Type B pancreatic cell (in vitro differentiated cells): ENCODE results near the gene MAGEA9B. TPM values are rescaled to one million over a fixed set of nuclear protein-coding genes. Genes with fewer than 3 reads are reported as not detected.
"Not testable (repeated sequence)": the region's sequence is repeated elsewhere in the genome, so short reads cannot be mapped to it uniquely, and the experiment has no call there.

Experiments
- DNase-seq: peaks from one replicate; pipeline ENCODE4 v3.0.0; 2021; ENCODE audit warnings: mixed read lengths; ENCODE audit not compliant: unreplicated experiment; ENCODE audit errors: extremely low spot score
- H3K27ac Mint-ChIP-seq: 2 replicates; pipeline ENCODE4 v1.8.0; 2021; ENCODE audit warnings: mild to moderate bottlenecking, mixed read lengths
- H3K27me3 Mint-ChIP-seq: 2 replicates; pipeline ENCODE4 v1.8.0; 2021; ENCODE audit warnings: mixed read lengths
- H3K36me3 Mint-ChIP-seq: 2 replicates; pipeline ENCODE4 v1.8.0; 2021; ENCODE audit warnings: mixed read lengths
- H3K4me1 Mint-ChIP-seq: one replicate; pipeline ENCODE4 v1.8.0; 2021; ENCODE audit warnings: mixed read lengths; ENCODE audit not compliant: unreplicated experiment
- H3K4me3 Mint-ChIP-seq: 2 replicates; pipeline ENCODE4 v1.8.0; 2021; ENCODE audit warnings: mild to moderate bottlenecking, mixed read lengths
- H3K9me3 Mint-ChIP-seq: 2 replicates; pipeline ENCODE4 v1.8.0; 2021; ENCODE audit warnings: mixed read lengths
- long read RNA-seq: library from polyadenylated mRNA; unstranded; transcript quantifications from one replicate; pipeline ENCODE4 v2.0.0, GENCODE V29; 2020
- total RNA-seq: library from RNA; stranded (reverse); gene quantifications from 2 replicates; pipeline ENCODE4 v1.2.1, GENCODE V29; 2021; ENCODE audit warnings: low replicate concordance
- TF ChIP-seq, protein P1 (sequence below): fragments of 200-600 bp; sonication (generic); conservative IDR thresholded peaks from 2 replicates; pipeline ENCODE4 v1.5.0; 2021; ENCODE audit warnings: antibody characterized with exemption, mild to moderate bottlenecking

MAGEA9B gene, protein sequence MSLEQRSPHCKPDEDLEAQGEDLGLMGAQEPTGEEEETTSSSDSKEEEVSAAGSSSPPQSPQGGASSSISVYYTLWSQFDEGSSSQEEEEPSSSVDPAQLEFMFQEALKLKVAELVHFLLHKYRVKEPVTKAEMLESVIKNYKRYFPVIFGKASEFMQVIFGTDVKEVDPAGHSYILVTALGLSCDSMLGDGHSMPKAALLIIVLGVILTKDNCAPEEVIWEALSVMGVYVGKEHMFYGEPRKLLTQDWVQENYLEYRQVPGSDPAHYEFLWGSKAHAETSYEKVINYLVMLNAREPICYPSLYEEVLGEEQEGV
- not detected in 2 replicates for total RNA-seq
- long read RNA-seq = 0 reads

DNA sequence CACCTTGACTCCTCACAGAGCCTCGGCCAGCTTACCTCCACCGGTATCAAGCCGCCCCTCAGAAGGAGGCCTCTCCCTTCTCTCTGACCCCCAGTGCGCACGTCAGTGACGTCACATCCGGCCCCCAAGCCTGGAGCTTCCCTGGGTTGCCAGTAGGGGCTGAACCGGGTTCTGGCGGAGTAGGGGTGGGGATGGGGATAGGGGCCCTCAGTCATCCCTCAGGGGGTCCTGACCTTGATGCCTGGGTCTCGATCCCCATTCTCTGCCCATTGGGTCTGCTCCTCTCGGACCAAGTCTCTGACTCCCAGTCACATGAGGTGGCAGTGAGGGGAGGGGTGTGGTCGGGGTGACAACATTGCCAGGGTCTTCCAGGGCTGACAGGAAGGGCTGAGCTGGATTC, at the start of gene MAGEA9B:
Gene MAGEA9B, minus strand, starts transcription at position 101 of the 400 bp plus-strand sequence. CDS start 4,280 bp downstream, outside the sequence.
- H3K9me3 Mint-ChIP-seq, H3K27ac Mint-ChIP-seq, DNase-seq, H3K36me3 Mint-ChIP-seq, H3K4me1 Mint-ChIP-seq, H3K27me3 Mint-ChIP-seq, H3K4me3 Mint-ChIP-seq: not testable (repeated sequence)

DNA sequence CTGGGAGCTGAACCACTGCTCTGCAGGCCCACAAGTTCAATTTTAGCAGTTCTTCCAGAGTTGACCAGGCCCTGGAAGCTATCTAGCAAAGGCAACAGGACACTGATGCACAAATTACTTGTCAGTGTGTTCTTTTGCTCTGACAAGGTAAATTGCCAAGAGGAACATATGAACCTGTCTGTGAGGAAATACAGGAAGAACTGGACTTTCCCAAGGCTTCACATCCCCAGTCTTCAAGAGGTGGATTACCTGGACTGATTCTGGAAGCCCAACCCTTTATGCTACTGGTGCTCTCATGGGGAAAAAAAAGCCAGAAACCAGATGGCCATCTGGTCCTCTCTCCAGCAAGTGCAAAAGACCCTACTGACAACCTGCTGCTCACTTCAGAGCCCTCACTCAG, 46.3 kb upstream of the MAGEA9B start:
- peaks cover 3% of the 10 kb centered on the region for H3K27me3 Mint-ChIP-seq
- H3K9me3 Mint-ChIP-seq = peaks cover 5% of the 10 kb centered on the region
- H3K4me3 Mint-ChIP-seq = no peak overlapping the region
- no peaks in the 10 kb centered on the region for H3K36me3 Mint-ChIP-seq
- DNase-seq = no peak
- H3K27ac Mint-ChIP-seq = no peak overlapping the region
- H3K4me1 Mint-ChIP-seq = peaks cover 11% of the 10 kb centered on the region
- TF ChIP-seq, protein P1, sequence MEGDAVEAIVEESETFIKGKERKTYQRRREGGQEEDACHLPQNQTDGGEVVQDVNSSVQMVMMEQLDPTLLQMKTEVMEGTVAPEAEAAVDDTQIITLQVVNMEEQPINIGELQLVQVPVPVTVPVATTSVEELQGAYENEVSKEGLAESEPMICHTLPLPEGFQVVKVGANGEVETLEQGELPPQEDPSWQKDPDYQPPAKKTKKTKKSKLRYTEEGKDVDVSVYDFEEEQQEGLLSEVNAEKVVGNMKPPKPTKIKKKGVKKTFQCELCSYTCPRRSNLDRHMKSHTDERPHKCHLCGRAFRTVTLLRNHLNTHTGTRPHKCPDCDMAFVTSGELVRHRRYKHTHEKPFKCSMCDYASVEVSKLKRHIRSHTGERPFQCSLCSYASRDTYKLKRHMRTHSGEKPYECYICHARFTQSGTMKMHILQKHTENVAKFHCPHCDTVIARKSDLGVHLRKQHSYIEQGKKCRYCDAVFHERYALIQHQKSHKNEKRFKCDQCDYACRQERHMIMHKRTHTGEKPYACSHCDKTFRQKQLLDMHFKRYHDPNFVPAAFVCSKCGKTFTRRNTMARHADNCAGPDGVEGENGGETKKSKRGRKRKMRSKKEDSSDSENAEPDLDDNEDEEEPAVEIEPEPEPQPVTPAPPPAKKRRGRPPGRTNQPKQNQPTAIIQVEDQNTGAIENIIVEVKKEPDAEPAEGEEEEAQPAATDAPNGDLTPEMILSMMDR = no peak

DNA sequence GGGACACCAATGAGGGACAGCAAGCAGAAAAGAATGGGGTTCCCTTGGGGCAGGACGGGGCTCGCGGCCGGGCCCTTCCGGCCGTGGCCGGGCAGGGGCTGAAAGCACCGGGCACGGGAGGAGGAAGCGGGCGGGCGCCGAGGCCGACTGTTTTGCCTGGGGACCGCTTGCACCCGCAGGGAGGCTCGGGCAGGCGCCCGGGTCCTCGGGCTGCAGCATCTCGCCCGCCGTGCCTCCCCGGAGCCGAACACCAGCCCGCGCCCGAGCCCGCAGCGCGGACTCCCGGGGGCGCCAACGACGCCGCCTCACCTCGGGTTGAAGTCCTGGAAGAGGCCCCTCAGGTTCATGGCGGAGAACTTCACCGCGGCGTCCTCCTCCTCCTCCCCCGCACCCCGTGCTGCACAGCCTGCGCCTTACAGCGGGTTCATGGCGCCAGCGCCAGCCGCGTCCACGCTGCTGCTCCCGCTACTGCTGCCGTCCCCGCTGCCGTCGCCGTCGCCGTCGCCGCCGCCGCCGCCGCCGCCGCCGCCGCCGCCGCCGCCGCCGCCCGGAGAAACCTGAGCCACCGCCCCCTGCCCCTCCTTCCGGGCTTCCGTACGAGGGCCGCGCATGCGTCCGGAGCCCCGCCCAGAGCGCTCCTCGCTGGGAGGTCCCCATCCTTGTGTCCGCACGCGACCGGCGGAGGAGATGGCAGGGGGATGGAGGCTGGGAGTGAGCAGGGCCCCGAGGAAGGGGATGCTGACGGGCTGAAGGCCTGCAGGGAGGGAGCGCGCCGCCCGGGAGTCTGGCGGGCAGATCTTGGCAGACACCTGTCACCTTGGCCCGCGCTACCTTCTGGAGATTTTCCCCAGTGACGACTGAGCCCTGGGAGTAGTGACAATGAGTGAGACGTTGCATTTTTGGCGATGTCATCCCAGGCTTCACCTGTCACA, 44.2 kb upstream of the MAGEA9B start, which contains the start of gene TMEM185A:
Gene TMEM185A, minus strand, starts transcription at position 559 of the 932 bp plus-strand sequence. Its CDS starts 212 bp downstream, at position 347.
- peak; percentile 78 for DNase-seq
- TF ChIP-seq, protein P1 = no peak
- Mint-ChIP-seq H3K27me3 (peaks cover 3% of the 10 kb centered on the region), H3K27ac (peak within 1 kb of the TSS; percentile 83), H3K9me3 (peaks cover 2% of the 10 kb centered on the region), H3K4me3 (peak within 1 kb of the TSS; percentile 94), H3K4me1 (peaks cover 11% of the 10 kb centered on the region), H3K36me3 (no peaks in the 10 kb centered on the region)

DNA sequence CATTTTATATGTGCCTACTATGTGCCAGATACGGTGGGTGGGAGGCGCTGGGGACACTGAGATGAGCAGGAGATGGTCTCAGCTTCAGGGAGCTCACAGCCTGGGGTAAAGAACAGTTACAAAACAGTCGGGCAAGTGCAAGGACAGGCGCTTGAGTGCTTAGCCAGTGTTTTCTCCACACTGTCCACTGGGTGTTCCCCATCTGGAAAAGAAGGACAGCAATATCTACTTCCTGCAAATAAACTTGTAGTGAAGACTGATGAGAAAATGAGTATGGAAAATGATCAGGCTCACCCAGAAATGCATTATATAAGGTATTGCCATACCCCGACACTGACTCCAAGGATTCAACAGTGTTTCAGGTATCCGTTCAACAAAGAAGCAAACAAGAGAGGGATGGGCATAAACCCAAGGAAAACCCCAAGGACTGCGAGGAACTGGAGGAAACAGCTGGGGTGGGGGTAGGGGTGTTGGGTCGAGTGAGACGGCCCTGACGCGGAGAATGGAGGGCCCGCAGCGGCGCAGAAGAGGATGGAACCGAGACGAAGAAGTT, 43.5 kb upstream of the MAGEA9B start:
- peaks cover 11% of the 10 kb centered on the region for H3K4me1 Mint-ChIP-seq
- H3K27me3 Mint-ChIP-seq = peaks cover 3% of the 10 kb centered on the region
- H3K4me3 Mint-ChIP-seq = peak overlapping the region; percentile 94
- H3K27ac Mint-ChIP-seq = peak overlapping the region; percentile 83
- no peak for DNase-seq
- H3K9me3 Mint-ChIP-seq = no peaks in the 10 kb centered on the region
- no peaks in the 10 kb centered on the region for H3K36me3 Mint-ChIP-seq
- TF ChIP-seq, protein P1 = peak; percentile 45

DNA sequence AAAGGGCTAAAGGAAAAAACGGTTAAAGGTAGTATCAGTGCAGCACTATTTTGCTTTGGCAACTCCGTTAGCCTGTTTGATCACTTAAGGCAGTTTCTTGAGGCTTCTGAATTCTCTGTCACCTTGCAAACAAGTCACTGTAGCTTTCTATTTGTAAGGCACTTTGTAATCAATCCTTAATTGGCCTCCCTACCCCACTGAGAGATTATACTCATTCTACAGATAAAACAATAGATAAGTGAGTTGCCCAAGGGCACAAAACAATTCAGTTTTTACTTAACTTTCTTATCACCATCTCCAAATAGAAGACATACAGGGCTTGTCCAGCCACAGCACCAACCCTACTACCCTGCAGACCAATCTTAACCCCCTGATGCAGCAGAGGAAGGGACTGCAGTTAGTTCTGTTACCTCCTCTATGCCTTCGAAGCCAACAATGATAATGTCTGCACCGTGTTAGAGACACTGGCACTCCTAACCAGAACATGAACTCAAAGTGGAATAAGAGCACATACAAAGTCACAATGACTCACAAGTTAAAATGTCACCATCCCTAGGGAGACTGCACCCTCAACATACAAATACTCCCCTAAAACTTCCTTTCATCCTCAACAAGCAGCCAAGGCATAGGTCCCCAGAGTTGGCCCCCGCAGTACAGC, 42.6 kb upstream of the MAGEA9B start:
- Mint-ChIP-seq H3K4me1 (peaks cover 11% of the 10 kb centered on the region), H3K27ac (peak overlapping the region; percentile 83), H3K27me3 (peaks cover 2% of the 10 kb centered on the region), H3K4me3 (peak overlapping the region; percentile 94), H3K36me3 (no peaks in the 10 kb centered on the region), H3K9me3 (no peaks in the 10 kb centered on the region)
- TF ChIP-seq, protein P1 = no peak
- DNase-seq = no peak
